DND-41 (cell line): ENCODE data around the gene SMCP.

Experiments used
- ATAC-seq: fragments of 200-7000 bp; cut with Tn5 transposase; 3 replicates; pipeline ENCODE4 v1.9.1; 2021; ENCODE audit warnings: low read depth; ENCODE audit not compliant: insufficient read depth
- DNase-seq: peaks from one replicate; pipeline ENCODE4 v3.0.0-alpha.2; 2020
- H2AFZ ChIP-seq: 2 replicates; pipeline ENCODE4 v1.6.0; 2012; ENCODE audit warnings: low read depth, low read length
- H3K27ac ChIP-seq: 2 replicates; pipeline ENCODE4 v1.5.1; 2012; ENCODE audit warnings: low read length, inconsistent platforms
- H3K27me3 ChIP-seq: fragments of 200-600 bp; sonication (generic); 2 replicates; pipeline ENCODE4 v1.6.0; 2012; ENCODE audit warnings: low read length, mild to moderate bottlenecking, inconsistent platforms; ENCODE audit not compliant: insufficient read depth, poor library complexity
- H3K36me3 ChIP-seq: 2 replicates; pipeline ENCODE4 v1.5.1; 2012; ENCODE audit warnings: low read length, inconsistent platforms; ENCODE audit not compliant: insufficient read depth
- H3K4me1 ChIP-seq: 2 replicates; pipeline ENCODE4 v1.5.1; 2012; ENCODE audit warnings: mild to moderate bottlenecking, low read length; ENCODE audit not compliant: insufficient read depth
- H3K4me2 ChIP-seq: 2 replicates; pipeline ENCODE4 v1.6.0; 2012; ENCODE audit warnings: mild to moderate bottlenecking, moderate library complexity, low read length, inconsistent platforms; ENCODE audit not compliant: insufficient read depth
- H3K4me3 ChIP-seq, 2 experiments: fragments of 200-600 bp in 1 of 2; shearing (Covaris generic) in 1 of 2; 2 replicates each; pipeline ENCODE4 v1.5.1; 2012 to 2016; ENCODE audit warnings: inconsistent platforms in 2 of 2, low read length in 2 of 2, mild to moderate bottlenecking in 2 of 2, low read depth in 1 of 2, moderate library complexity in 1 of 2
- H3K79me2 ChIP-seq: 2 replicates; pipeline ENCODE4 v1.6.0; 2012; ENCODE audit warnings: low read length, inconsistent platforms; ENCODE audit not compliant: insufficient read depth
- H3K9ac ChIP-seq: 2 replicates; pipeline ENCODE4 v1.6.0; 2012; ENCODE audit warnings: low read depth, mild to moderate bottlenecking, inconsistent platforms, low read length, moderate library complexity
- H3K9me3 ChIP-seq: 2 replicates; pipeline ENCODE4 v1.5.1; 2012; ENCODE audit warnings: low read length, moderate library complexity, mild to moderate bottlenecking, inconsistent platforms; ENCODE audit not compliant: insufficient read depth, severe bottlenecking
- H4K20me1 ChIP-seq: 2 replicates; pipeline ENCODE4 v1.6.0; 2012; ENCODE audit warnings: low read length; ENCODE audit not compliant: insufficient read depth
- CTCF ChIP-seq: IDR thresholded peaks from 2 replicates; pipeline ENCODE4 v1.5.1; 2012; ENCODE audit warnings: borderline replicate concordance, low read length, moderate library complexity, mild to moderate bottlenecking; ENCODE audit not compliant: poor library complexity, severe bottlenecking; ENCODE audit errors: extremely low read depth
- EZH2 ChIP-seq: IDR thresholded peaks from 3 replicates; pipeline ENCODE4 v1.6.1; 2012; ENCODE audit warnings: borderline replicate concordance, low read depth, mild to moderate bottlenecking, moderate library complexity, low read length, inconsistent platforms; ENCODE audit not compliant: severe bottlenecking

Gene SMCP

GRCh38 chr1:152907686-152908601 lies 29.8 kb downstream of the SMCP start, which contains the start of gene IVL:
IVL (plus strand) TSS chr1:152908546; CDS start chr1:152909798, 1,252 bp downstream.
- no peak for ATAC-seq
- Histone ChIP-seq H3K79me2 (no peaks in the 10 kb centered on the region), H3K27me3 (peaks cover 14% of the 10 kb centered on the region), H3K4me3 (no peak within 1 kb of the TSS), H2AFZ (no peak within 1 kb of the TSS), H3K9ac (no peak within 1 kb of the TSS), H4K20me1 (no peaks in the 10 kb centered on the region), H3K4me2 (no peak within 1 kb of the TSS), H3K36me3 (no peaks in the 10 kb centered on the region), H3K4me1 (no peaks in the 10 kb centered on the region), H3K9me3 (no peaks in the 10 kb centered on the region), H3K27ac (no peak within 1 kb of the TSS)
- DNase-seq = no peak
- no peak for TF ChIP-seq CTCF
- TF ChIP-seq EZH2 = no peak

- Histone ChIP-seq H2AFZ (no peak overlapping the region), H3K79me2 (no peaks in the 10 kb centered on the region), H3K27ac (no peak overlapping the region), H3K27me3 (peaks cover 13% of the 10 kb centered on the region), H3K9me3 (no peaks in the 10 kb centered on the region), H3K36me3 (no peaks in the 10 kb centered on the region), H3K4me3 (no peak overlapping the region), H3K4me2 (no peak overlapping the region), H3K4me1 (no peaks in the 10 kb centered on the region), H3K9ac (no peak overlapping the region), H4K20me1 (no peaks in the 10 kb centered on the region)
- no peak for TF ChIP-seq CTCF
- no peak for TF ChIP-seq EZH2
- DNase-seq (no peak), ATAC-seq (no peak)
Observed at GRCh38 chr1:152909206-152909605, 31.1 kb downstream of the SMCP start.

- Histone ChIP-seq H3K36me3 (no peaks in the 10 kb centered on the region), H2AFZ (no peak overlapping the region), H3K4me1 (no peaks in the 10 kb centered on the region), H3K4me2 (no peak overlapping the region), H3K9ac (no peak overlapping the region), H3K79me2 (no peaks in the 10 kb centered on the region), H3K9me3 (no peaks in the 10 kb centered on the region), H3K27me3 (peaks cover 6% of the 10 kb centered on the region), H3K27ac (no peak overlapping the region), H4K20me1 (no peaks in the 10 kb centered on the region), H3K4me3 (no peak overlapping the region)
- TF ChIP-seq CTCF (no peak), EZH2 (no peak)
- no peak for ATAC-seq
- DNase-seq = no peak
Observed at GRCh38 chr1:152912471-152912870, 34.3 kb downstream of the SMCP start.
